Loucy (cell line): ENCODE measurements around the gene CACHD1.

Experiments used
- CTCF ChIP-seq: fragments of 200-600 bp; sonication (generic); conservative IDR thresholded peaks from 2 replicates; pipeline ENCODE4 v1.5.1; 2014; ENCODE audit warnings: mild to moderate bottlenecking, antibody characterized with exemption, low read length
- EZH2phosphoT487 ChIP-seq: fragments of 200-600 bp; IDR thresholded peaks from 2 replicates; pipeline ENCODE4 v1.6.1; 2018; ENCODE audit warnings: antibody characterized with exemption, mild to moderate bottlenecking, moderate library complexity, borderline replicate concordance

GRCh38 chr1:64663668-64664067 lies 193.7 kb downstream of the CACHD1 start:
- peak; percentile 53 for TF ChIP-seq CTCF
- no peak for TF ChIP-seq EZH2phosphoT487
